HG03103 (cell line): ENCODE data around the gene DPP9.
A peak's percentile ranks its signal among the peaks of the same experiment; 100 is the strongest.

Source experiments
- ATAC-seq: cut with Tn5 transposase; IDR thresholded peaks from one replicate; pipeline ENCODE4 v1.9.1; 2021; ENCODE audit warnings: low read depth; ENCODE audit not compliant: unreplicated experiment

DPP9 gene

GRCh38 chr19:4638828-4639530 lies 84.7 kb downstream of the DPP9 start, which contains the start of gene TNFAIP8L1:
TSS of gene TNFAIP8L1 (plus strand) at chr19:4639516. CDS start at chr19:4651870, 12,354 bp downstream.
- peak; percentile 70 for ATAC-seq

GRCh38 chr19:4638317-4638716 lies 85.3 kb downstream of the DPP9 start:
- ATAC-seq = no peak

GRCh38 chr19:4636761-4637160 lies 86.9 kb downstream of the DPP9 start:
- ATAC-seq = no peak

- no peak for ATAC-seq
Observed at GRCh38 chr19:4636151-4636717, 87.4 kb downstream of the DPP9 start.

- no peak for ATAC-seq
Observed at GRCh38 chr19:4635754-4636116, 87.9 kb downstream of the DPP9 start.

- no peak for ATAC-seq
Observed at GRCh38 chr19:4633140-4633967, 90.3 kb downstream of the DPP9 start.
